Activated CD8-positive, alpha-beta memory T cell treated with anti-CD3 and anti-CD28 coated beads, Interleukin-2, amount 10 ng/mL, durations not matched to agents 7 days and 5 days (primary cell): ENCODE results near the gene SFRP5. TPM values are rescaled to one million over a fixed set of nuclear protein-coding genes. Genes with fewer than 3 reads are reported as not detected.

Experiments
- ATAC-seq: fragments of 150-1000 bp; cut with Tn5 transposase; one replicate; pipeline ENCODE4 v1.10.0; 2021; ENCODE audit warnings: moderate library complexity
- CTCF ChIA-PET: fragments of 350-600 bp; sonication (Branson Sonifier 250); formaldehyde crosslinking; loops from one replicate; lab custom pipeline; 2021; ENCODE audit warnings: antibody characterized with exemption; lab: Charles Lee
- DNase-seq: peaks from one replicate; pipeline ENCODE4 v3.0.0-alpha.2; 2020
- H3K27ac Mint-ChIP-seq: one replicate; pipeline ENCODE4 v1.8.0; 2021; ENCODE audit warnings: mild to moderate bottlenecking, mixed read lengths
- H3K27me3 Mint-ChIP-seq: one replicate; pipeline ENCODE4 v1.8.0; 2021; ENCODE audit warnings: mixed read lengths
- H3K36me3 Mint-ChIP-seq: one replicate; pipeline ENCODE4 v1.8.0; 2021; ENCODE audit warnings: mild to moderate bottlenecking, mixed read lengths
- H3K4me1 Mint-ChIP-seq: one replicate; pipeline ENCODE4 v1.8.0; 2021; ENCODE audit warnings: mixed read lengths
- H3K4me3 Mint-ChIP-seq: one replicate; pipeline ENCODE4 v1.8.0; 2021; ENCODE audit warnings: mild to moderate bottlenecking, moderate library complexity, mixed read lengths
- H3K9me3 Mint-ChIP-seq: one replicate; pipeline ENCODE4 v1.8.0; 2022; ENCODE audit warnings: low read depth, mixed read lengths
- total RNA-seq, 2 experiments: library from RNA; stranded (reverse); gene quantifications; one replicate each; pipeline ENCODE4 v1.2.3, GENCODE V29; 2021

SFRP5 gene
- total RNA-seq = not detected

GRCh38 chr10:97771913-97772823, at the start of gene SFRP5:
Gene SFRP5 (minus strand): TSS chr10:97771999. CDS start chr10:97771833, 166 bp downstream.
- Mint-ChIP-seq H3K27ac (no peak within 1 kb of the TSS), H3K4me3 (peak within 1 kb of the TSS; percentile 37), H3K4me1 (peaks cover 3% of the 10 kb centered on the region)

GRCh38 chr10:97820096-97820704, 48.4 kb upstream of the SFRP5 start:
- H3K9me3 Mint-ChIP-seq = no peaks in the 10 kb centered on the region
- H3K4me1 Mint-ChIP-seq = no peaks in the 10 kb centered on the region
- CTCF ChIA-PET = interaction anchor here (1.4 kb wide), 1 partner anchor 12 kb away, joined by 3 read pairs; no protein-coding TSS in a partner anchor
- no peak for ATAC-seq
- H3K4me3 Mint-ChIP-seq = no peak overlapping the region
- DNase-seq = no peak
- H3K36me3 Mint-ChIP-seq = no peaks in the 10 kb centered on the region
- no peak overlapping the region for H3K27ac Mint-ChIP-seq
- H3K27me3 Mint-ChIP-seq = peaks cover 2% of the 10 kb centered on the region

More at GRCh38 chr10:97771913-97772823, at the start of gene SFRP5:
- H3K9me3 Mint-ChIP-seq = no peaks in the 10 kb centered on the region
- H3K27me3 Mint-ChIP-seq = peaks cover 49% of the 10 kb centered on the region
- H3K36me3 Mint-ChIP-seq = peaks cover 2% of the 10 kb centered on the region
- DNase-seq (no peak), ATAC-seq (no peak)
- CTCF ChIA-PET = interaction anchor here (1.0 kb wide), 2 partner anchors 9 to 36 kb away, joined by 3 to 4 read pairs; partner anchors contain the start of gene ZFYVE27

GRCh38 chr10:97818572-97818971, 46.8 kb upstream of the SFRP5 start:
- Mint-ChIP-seq H3K9me3 (no peaks in the 10 kb centered on the region), H3K4me3 (no peak overlapping the region), H3K36me3 (no peaks in the 10 kb centered on the region), H3K27ac (no peak overlapping the region), H3K4me1 (no peaks in the 10 kb centered on the region), H3K27me3 (peaks cover 2% of the 10 kb centered on the region)
- no peak for ATAC-seq
- no peak for DNase-seq
- CTCF ChIA-PET = interaction anchor here (1.8 kb wide), 1 partner anchor 26 kb away, joined by 7 read pairs; no protein-coding TSS in a partner anchor

GRCh38 chr10:97816609-97817008, 44.8 kb upstream of the SFRP5 start:
- H3K27me3 Mint-ChIP-seq = peaks cover 6% of the 10 kb centered on the region
- no peaks in the 10 kb centered on the region for H3K4me1 Mint-ChIP-seq
- H3K4me3 Mint-ChIP-seq = no peak overlapping the region
- no peaks in the 10 kb centered on the region for H3K36me3 Mint-ChIP-seq
- CTCF ChIA-PET = interaction anchor here (0.8 kb wide), 1 partner anchor 27 kb away, joined by 3 read pairs; no protein-coding TSS in a partner anchor
- ATAC-seq (no peak), DNase-seq (no peak)
- H3K27ac Mint-ChIP-seq = no peak overlapping the region
- no peaks in the 10 kb centered on the region for H3K9me3 Mint-ChIP-seq

GRCh38 chr10:97814996-97815395, 43.2 kb upstream of the SFRP5 start:
- no peak for DNase-seq
- Mint-ChIP-seq H3K4me3 (no peak overlapping the region), H3K27ac (no peak overlapping the region), H3K9me3 (no peaks in the 10 kb centered on the region), H3K27me3 (peaks cover 9% of the 10 kb centered on the region), H3K4me1 (no peaks in the 10 kb centered on the region), H3K36me3 (no peaks in the 10 kb centered on the region)
- CTCF ChIA-PET = no interaction called here
- no peak for ATAC-seq

GRCh38 chr10:97813311-97813710, 41.5 kb upstream of the SFRP5 start:
- Mint-ChIP-seq H3K27ac (no peak overlapping the region), H3K4me1 (no peaks in the 10 kb centered on the region), H3K4me3 (no peak overlapping the region), H3K27me3 (peaks cover 9% of the 10 kb centered on the region), H3K36me3 (no peaks in the 10 kb centered on the region), H3K9me3 (no peaks in the 10 kb centered on the region)
- CTCF ChIA-PET = interaction anchor here (1.0 kb wide), 1 partner anchor 56 kb away, joined by 3 read pairs; no protein-coding TSS in a partner anchor
- ATAC-seq (no peak), DNase-seq (no peak)

- Mint-ChIP-seq H3K4me1 (no peaks in the 10 kb centered on the region), H3K9me3 (no peaks in the 10 kb centered on the region), H3K4me3 (no peak overlapping the region), H3K36me3 (no peaks in the 10 kb centered on the region), H3K27me3 (peaks cover 9% of the 10 kb centered on the region), H3K27ac (no peak overlapping the region)
- CTCF ChIA-PET = interaction anchor here (1.0 kb wide), 1 partner anchor 56 kb away, joined by 3 read pairs; no protein-coding TSS in a partner anchor
- ATAC-seq (no peak), DNase-seq (no peak)
These were observed 40.9 kb upstream of the SFRP5 start for GRCh38 chr10:97812696-97813095.

GRCh38 chr10:97811958-97812357, 40.2 kb upstream of the SFRP5 start:
- CTCF ChIA-PET = interaction anchor here (1.5 kb wide), 1 partner anchor 102 kb away, joined by 4 read pairs; no protein-coding TSS in a partner anchor
- ATAC-seq (no peak), DNase-seq (no peak)
- H3K4me3 Mint-ChIP-seq = no peak overlapping the region
- H3K27me3 Mint-ChIP-seq = peaks cover 7% of the 10 kb centered on the region
- no peaks in the 10 kb centered on the region for H3K36me3 Mint-ChIP-seq
- no peak overlapping the region for H3K27ac Mint-ChIP-seq
- H3K9me3 Mint-ChIP-seq = no peaks in the 10 kb centered on the region
- H3K4me1 Mint-ChIP-seq = no peaks in the 10 kb centered on the region

GRCh38 chr10:97810446-97810845, 38.6 kb upstream of the SFRP5 start:
- H3K4me1 Mint-ChIP-seq = no peaks in the 10 kb centered on the region
- ATAC-seq (no peak), DNase-seq (no peak)
- H3K36me3 Mint-ChIP-seq = no peaks in the 10 kb centered on the region
- CTCF ChIA-PET = interaction anchor here (0.9 kb wide), 1 partner anchor 39 kb away, joined by 3 read pairs; the partner anchor contains the start of gene GOLGA7B
- no peaks in the 10 kb centered on the region for H3K9me3 Mint-ChIP-seq
- no peak overlapping the region for H3K27ac Mint-ChIP-seq
- no peak overlapping the region for H3K4me3 Mint-ChIP-seq
- H3K27me3 Mint-ChIP-seq = peaks cover 7% of the 10 kb centered on the region

GRCh38 chr10:97805949-97806348, 34.1 kb upstream of the SFRP5 start:
- CTCF ChIA-PET = interaction anchor here (1.3 to 2.0 kb wide), 3 partner anchors 11 to 64 kb away, joined by 3 to 10 read pairs (median 8); no protein-coding TSS in a partner anchor
- no peaks in the 10 kb centered on the region for H3K9me3 Mint-ChIP-seq
- no peaks in the 10 kb centered on the region for H3K4me1 Mint-ChIP-seq
- ATAC-seq (no peak), DNase-seq (no peak)
- peaks cover 3% of the 10 kb centered on the region for H3K27me3 Mint-ChIP-seq
- H3K27ac Mint-ChIP-seq = no peak overlapping the region
- no peaks in the 10 kb centered on the region for H3K36me3 Mint-ChIP-seq
- no peak overlapping the region for H3K4me3 Mint-ChIP-seq

GRCh38 chr10:97805096-97805884, 33.5 kb upstream of the SFRP5 start:
- CTCF ChIA-PET = interaction anchor here (1.3 to 2.0 kb wide), 3 partner anchors 10 to 64 kb away, joined by 3 to 10 read pairs (median 8); no protein-coding TSS in a partner anchor
- H3K4me1 Mint-ChIP-seq = no peaks in the 10 kb centered on the region
- no peaks in the 10 kb centered on the region for H3K36me3 Mint-ChIP-seq
- H3K27ac Mint-ChIP-seq = no peak overlapping the region
- DNase-seq = no peak
- ATAC-seq = no peak
- no peaks in the 10 kb centered on the region for H3K9me3 Mint-ChIP-seq
- H3K4me3 Mint-ChIP-seq = no peak overlapping the region
- no peaks in the 10 kb centered on the region for H3K27me3 Mint-ChIP-seq

GRCh38 chr10:97801422-97801821, 29.6 kb upstream of the SFRP5 start:
- Mint-ChIP-seq H3K9me3 (peaks cover 4% of the 10 kb centered on the region), H3K27ac (no peak overlapping the region), H3K27me3 (no peaks in the 10 kb centered on the region), H3K36me3 (peaks cover 13% of the 10 kb centered on the region), H3K4me1 (peaks cover 13% of the 10 kb centered on the region), H3K4me3 (no peak overlapping the region)
- CTCF ChIA-PET = interaction anchor here (1.0 to 1.3 kb wide), 3 partner anchors 9 to 68 kb away, joined by 3 to 6 read pairs (median 4); no protein-coding TSS in a partner anchor
- ATAC-seq (no peak), DNase-seq (no peak)
